ENCODE results near the gene ZFHX3. TPM values are rescaled to one million over a fixed set of nuclear protein-coding genes. Genes with fewer than 3 reads are reported as not detected.

Gene ZFHX3
- total and polyA plus RNA-seq, 4 donors = 1.5 to 5.9 (median 3.0) TPM

- WGBS = 81% methylated on average over 26 of the region's 26 CpGs
- H3K36me3 ChIP-seq (ENCODE audit: control insufficient read depth in 4 of 4, insufficient read depth in 3 of 4, low read depth in 1 of 4, low read length in 3 of 4) = no peaks in the 10 kb centered on the region
- no peaks in the 10 kb centered on the region for H3K9me3 ChIP-seq (ENCODE audit: control insufficient read depth in 4 of 4, low read length in 3 of 4)
- no peak overlapping the region for H3K9ac ChIP-seq (ENCODE audit: low read depth in 1 of 2, low read length in 2 of 2)
- no peak overlapping the region for H3K27ac ChIP-seq (ENCODE audit: low read depth in 1 of 2, low read length in 2 of 2)
- H3K4me3 ChIP-seq (ENCODE audit: low read depth in 1 of 3, low read length in 3 of 3) = no peak overlapping the region
- H3K27me3 ChIP-seq (ENCODE audit: control insufficient read depth in 4 of 4, insufficient read depth in 4 of 4, low read length in 3 of 4) = no peaks in the 10 kb centered on the region
- DNase-seq (ENCODE audit: low spot score) = no peak
- no peak for TF ChIP-seq TAF1 (conservative IDR thresholded peaks at IDR 0.05)
- no peak for TF ChIP-seq HNF4G (IDR thresholded peaks at IDR 0.05)
- H3K4me1 ChIP-seq (ENCODE audit: control insufficient read depth in 4 of 4, insufficient read depth in 4 of 4, low read length in 3 of 4) = peaks cover 0 to 11% (median 2%) of the 10 kb centered on the region in 4 donors
Measured at GRCh38 chr16:72927199-72928089, 120.5 kb downstream of the ZFHX3 start.

DNA sequence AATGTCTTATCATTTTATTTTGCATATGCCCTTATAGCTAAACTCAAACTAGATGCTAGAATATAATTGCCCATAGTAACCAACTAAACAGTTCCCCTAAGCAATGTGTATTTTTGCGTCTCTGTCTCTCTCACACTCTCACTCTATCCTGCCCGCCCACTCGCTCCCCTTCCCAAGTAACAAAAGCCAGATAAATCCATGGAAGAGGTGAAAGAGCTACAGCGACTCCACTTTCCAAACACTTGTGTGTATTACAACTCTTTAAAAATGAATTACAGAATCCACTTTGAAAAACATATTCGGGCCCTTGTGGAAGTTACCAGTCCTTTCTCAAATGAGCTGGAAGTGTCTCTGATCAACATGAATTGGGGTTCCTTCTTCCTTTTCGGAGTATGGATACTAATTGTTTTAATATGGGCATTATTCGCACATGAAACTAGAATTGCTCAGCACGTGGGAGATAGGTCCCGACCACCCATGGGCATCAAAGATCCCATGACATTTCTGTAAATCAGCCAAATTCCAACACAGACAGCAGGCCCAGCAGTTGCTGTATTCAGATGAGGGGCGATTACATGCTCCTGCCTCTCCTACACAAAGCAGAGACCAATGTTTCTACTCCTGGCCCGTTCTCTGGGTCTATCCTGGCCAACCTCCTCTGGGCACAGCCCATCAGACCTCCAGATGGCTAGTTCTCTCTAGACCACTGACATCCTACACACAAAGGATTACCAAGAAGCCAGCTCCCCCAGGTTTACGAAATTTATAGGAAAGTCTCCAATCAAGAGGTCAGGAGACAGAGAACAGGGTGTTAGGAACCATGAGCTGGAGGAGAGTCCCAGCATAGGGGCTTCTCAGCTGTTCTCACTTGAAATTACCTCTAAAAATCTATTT is 121.5 kb downstream of the ZFHX3 start:
- Histone ChIP-seq H3K27ac (ENCODE audit: low read depth in 1 of 2, low read length in 2 of 2) (no peak overlapping the region), H3K4me1 (ENCODE audit: control insufficient read depth in 4 of 4, insufficient read depth in 4 of 4, low read length in 3 of 4) (peaks cover 0 to under 1% (median 0%) of the 10 kb centered on the region in 4 donors), H3K9me3 (ENCODE audit: control insufficient read depth in 4 of 4, low read length in 3 of 4) (no peaks in the 10 kb centered on the region), H3K9ac (ENCODE audit: low read depth in 1 of 2, low read length in 2 of 2) (no peak overlapping the region), H3K27me3 (ENCODE audit: control insufficient read depth in 4 of 4, insufficient read depth in 4 of 4, low read length in 3 of 4) (no peaks in the 10 kb centered on the region), H3K4me3 (ENCODE audit: low read depth in 1 of 3, low read length in 3 of 3) (no peak overlapping the region), H3K36me3 (ENCODE audit: control insufficient read depth in 4 of 4, insufficient read depth in 3 of 4, low read depth in 1 of 4, low read length in 3 of 4) (no peaks in the 10 kb centered on the region)
- DNase-seq (ENCODE audit: low spot score) = no peak
- TF ChIP-seq HNF4A (conservative IDR thresholded peaks at IDR 0.05) = no peak
- no peak for TF ChIP-seq YY1 (IDR thresholded peaks at IDR 0.05)
- WGBS = 93% methylated on average over 12 of the region's 12 CpGs

DNA sequence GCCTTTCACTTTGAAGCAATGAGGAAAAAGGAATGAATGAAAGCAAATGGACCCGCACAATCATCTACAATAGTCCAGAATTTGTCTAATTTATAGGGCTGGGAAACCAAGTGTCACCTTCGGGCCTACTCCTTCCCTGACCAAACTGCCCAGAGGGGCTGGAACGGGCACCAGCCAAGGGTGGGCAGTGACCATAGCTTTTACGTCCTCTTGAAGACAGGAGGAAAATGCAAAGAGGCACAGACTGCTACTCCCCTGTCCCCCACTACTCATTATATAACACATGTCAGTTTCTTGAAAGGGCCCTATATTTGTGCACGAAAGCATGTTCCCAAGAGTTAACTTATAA is 122.3 kb downstream of the ZFHX3 start:
- DNase-seq (ENCODE audit: low spot score) = no peak
- Histone ChIP-seq H3K4me3 (ENCODE audit: low read depth in 1 of 3, low read length in 3 of 3) (no peak overlapping the region), H3K36me3 (ENCODE audit: control insufficient read depth in 4 of 4, insufficient read depth in 3 of 4, low read depth in 1 of 4, low read length in 3 of 4) (no peaks in the 10 kb centered on the region), H3K27me3 (ENCODE audit: control insufficient read depth in 4 of 4, insufficient read depth in 4 of 4, low read length in 3 of 4) (no peaks in the 10 kb centered on the region), H3K4me1 (ENCODE audit: control insufficient read depth in 4 of 4, insufficient read depth in 4 of 4, low read length in 3 of 4) (no peaks in the 10 kb centered on the region), H3K9ac (ENCODE audit: low read depth in 1 of 2, low read length in 2 of 2) (no peak overlapping the region), H3K9me3 (ENCODE audit: control insufficient read depth in 4 of 4, low read length in 3 of 4) (no peaks in the 10 kb centered on the region), H3K27ac (ENCODE audit: low read depth in 1 of 2, low read length in 2 of 2) (no peak overlapping the region)
- TF ChIP-seq GABPA (IDR thresholded peaks at IDR 0.05 in 1 of 2, conservative IDR thresholded peaks at IDR 0.05 in 1 of 2) (no peak), EGR1 (IDR thresholded peaks at IDR 0.05; ENCODE audit: low read depth in 2 of 2) (no peak), NR2F2 (IDR thresholded peaks at IDR 0.05) (no peak), JUND (IDR thresholded peaks at IDR 0.05) (no peak), REST (IDR thresholded peaks at IDR 0.05) (no peak), TAF1 (conservative IDR thresholded peaks at IDR 0.05) (no peak), FOXA2 (IDR thresholded peaks at IDR 0.05) (no peak), HNF4A (conservative IDR thresholded peaks at IDR 0.05) (no peak), SP1 (IDR thresholded peaks at IDR 0.05) (no peak), RXRA (IDR thresholded peaks at IDR 0.05) (no peak), YY1 (IDR thresholded peaks at IDR 0.05) (no peak), ZBTB33 (IDR thresholded peaks at IDR 0.05) (no peak), CTCF (IDR thresholded peaks at IDR 0.05; ENCODE audit: low read depth, low read length, missing input control) (no peak), RAD21 (IDR thresholded peaks at IDR 0.05) (no peak), HNF4G (IDR thresholded peaks at IDR 0.05) (no peak), FOXA1 (IDR thresholded peaks at IDR 0.05) (no peak)
- TF ChIP-seq, protein P1, sequence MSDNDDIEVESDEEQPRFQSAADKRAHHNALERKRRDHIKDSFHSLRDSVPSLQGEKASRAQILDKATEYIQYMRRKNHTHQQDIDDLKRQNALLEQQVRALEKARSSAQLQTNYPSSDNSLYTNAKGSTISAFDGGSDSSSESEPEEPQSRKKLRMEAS (IDR thresholded peaks at IDR 0.05) = no peak
- TF ChIP-seq, protein P2, sequence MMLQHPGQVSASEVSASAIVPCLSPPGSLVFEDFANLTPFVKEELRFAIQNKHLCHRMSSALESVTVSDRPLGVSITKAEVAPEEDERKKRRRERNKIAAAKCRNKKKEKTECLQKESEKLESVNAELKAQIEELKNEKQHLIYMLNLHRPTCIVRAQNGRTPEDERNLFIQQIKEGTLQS (IDR thresholded peaks at IDR 0.05) = no peak
- WGBS = 97% methylated on average over 5 of the region's 5 CpGs

Measured in liver (tissue), 9 donors.